Measurements from ENCODE around the gene MAP3K10.
A peak's percentile ranks its signal among the peaks of the same experiment; 100 is the strongest.

MAP3K10 gene

GRCh38 chr19:40233811-40234389, 42.7 kb downstream of the MAP3K10 start:
- DNase-seq, result no peak

- no peak for DNase-seq
These were observed 43.4 kb downstream of the MAP3K10 start for GRCh38 chr19:40234429-40235237.

DNA sequence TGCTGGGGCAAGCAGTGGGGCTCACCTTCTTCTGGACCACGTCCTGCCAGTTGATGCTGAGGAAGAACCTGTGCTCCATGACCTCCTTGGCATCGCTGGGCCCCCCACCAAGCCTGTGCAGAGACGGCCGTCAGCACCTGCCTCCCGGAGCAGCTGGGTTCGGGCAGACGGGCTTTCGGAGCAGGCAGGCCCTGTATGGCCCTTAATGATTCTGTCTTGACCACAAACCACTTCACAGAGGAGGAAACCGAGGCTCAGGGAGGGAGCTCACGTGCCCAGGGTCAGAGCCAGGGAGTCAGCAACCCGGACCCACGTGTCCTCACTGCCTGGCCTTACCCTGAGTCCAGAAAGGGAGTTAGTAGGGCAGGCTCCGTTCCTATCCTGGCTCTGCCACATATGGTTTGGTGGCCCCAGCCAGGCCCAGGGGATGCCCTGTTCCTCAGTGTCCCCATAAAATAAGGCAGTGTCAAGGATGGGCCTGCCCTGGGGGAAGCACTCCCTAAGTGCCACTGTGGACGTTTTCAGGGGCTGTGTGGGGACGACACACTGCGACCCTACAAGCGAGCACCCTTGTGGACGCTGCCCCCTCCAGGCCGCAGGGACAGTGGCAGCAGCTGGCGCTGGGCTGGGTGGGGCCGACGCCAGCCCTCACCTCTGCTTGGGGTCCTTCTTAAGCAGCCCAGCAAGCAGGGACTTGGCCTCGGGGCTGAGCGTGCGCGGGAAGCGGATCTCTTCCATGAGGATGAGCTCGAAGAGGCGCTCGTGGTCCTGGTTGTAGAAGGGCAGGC, 44.2 kb downstream of the MAP3K10 start:
- DNase-seq, result no peak

DNA sequence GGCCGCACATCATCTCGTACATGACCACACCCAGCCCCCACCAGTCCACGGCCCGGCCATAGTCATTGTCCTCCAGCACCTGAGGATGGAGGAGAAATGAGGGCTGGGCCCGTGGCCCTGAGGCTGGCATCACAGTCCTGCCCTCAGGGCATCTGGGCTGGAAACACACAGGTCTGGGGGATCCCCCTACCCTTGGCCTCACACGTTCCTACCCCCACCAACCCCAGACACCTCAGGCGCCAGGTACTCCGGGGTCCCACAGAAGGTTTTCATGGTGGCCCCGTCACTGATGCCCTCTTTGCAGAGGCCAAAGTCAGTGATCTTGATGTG, 44.8 kb downstream of the MAP3K10 start:
- no peak for DNase-seq

DNA sequence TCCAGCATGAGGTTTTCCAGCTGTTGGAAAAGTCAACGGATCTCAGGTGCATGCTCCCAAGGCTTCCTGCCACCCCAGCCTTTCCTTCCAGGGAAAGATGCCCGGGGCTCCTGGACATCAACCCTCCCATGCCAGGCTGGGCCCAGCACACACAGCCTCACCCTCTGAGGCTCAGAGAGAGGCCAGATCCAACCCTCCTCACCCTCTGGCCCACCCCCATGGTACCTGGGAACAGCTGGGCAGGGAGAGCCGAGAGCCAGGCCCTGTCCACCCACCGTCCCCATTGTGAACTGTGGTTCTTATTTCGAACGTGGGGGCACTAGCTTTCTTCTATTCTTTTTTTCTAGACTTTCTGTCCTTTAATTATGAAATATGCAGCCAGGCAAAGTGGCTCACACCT, 45.1 kb downstream of the MAP3K10 start:
- no peak for DNase-seq

GRCh38 chr19:40237791-40238190, 46.6 kb downstream of the MAP3K10 start:
- DNase-seq, result no peak

- no peak for DNase-seq
These were observed 47.5 kb downstream of the MAP3K10 start for GRCh38 chr19:40238775-40239174.

DNA sequence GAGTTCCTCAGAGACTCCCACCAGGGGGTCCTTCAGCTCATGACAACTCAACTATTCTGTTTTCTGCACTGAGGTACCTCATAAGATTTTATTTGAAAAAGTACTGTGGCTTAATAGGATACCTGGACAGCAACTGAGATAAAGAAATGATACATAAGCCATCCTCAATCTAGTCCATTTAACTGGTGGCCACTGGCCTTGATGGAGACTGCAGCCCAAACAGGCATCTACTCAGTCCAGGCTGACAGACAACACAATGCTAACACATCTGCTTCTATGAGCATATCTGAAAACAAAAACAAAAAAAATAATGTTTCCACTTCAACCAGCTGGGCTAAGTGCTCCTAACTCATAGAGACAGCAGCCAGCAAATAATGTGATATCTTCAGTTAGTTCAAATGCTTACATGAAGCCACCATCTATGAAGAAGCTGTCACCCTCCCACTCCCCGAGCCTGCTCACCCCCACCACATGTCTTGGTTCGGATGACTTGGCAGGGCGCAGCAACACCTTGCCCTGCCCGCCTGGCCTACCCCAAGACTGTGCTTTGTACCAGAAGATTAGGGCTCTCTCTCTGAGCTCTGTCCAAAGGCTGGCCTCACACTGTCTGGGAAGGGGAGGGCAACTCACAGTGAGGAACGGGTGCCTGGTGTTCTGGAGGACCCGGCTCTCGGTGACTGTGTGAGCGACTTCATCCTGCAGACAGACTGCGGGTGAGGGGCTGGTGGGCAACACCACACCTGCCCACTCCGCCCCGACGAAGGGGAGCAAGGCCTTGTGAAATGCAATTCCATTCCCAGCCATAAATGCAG, 48.4 kb downstream of the MAP3K10 start:
- DNase-seq, result no peak

- DNase-seq, result no peak
These were observed 49.1 kb downstream of the MAP3K10 start for GRCh38 chr19:40240332-40240731.

GRCh38 chr19:40241125-40241808, 50.0 kb downstream of the MAP3K10 start:
- DNase-seq, result no peak

GRCh38 chr19:40241809-40242384, 50.7 kb downstream of the MAP3K10 start:
- DNase-seq, result no peak

GRCh38 chr19:40242480-40242879, 51.3 kb downstream of the MAP3K10 start:
- no peak for DNase-seq

DNA sequence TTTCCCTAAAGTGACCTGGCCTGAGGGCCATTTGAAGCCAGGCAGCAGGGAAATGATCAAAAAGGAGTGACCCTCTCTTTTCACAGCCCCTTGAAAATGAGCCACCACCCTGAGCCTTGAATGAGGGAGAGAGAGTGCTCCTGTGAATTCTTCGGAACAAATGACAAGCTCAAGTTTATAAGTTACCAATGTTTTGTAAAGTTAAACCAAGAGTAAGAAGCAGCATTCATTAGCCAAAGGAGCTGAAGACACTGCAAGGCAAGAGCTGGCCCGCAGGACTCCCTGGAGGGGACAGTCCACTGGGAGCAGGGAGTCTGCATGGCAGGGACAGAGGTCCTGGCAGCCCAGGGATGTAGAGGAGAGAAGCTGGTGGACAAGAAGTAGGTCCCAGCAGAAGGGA, 52.0 kb downstream of the MAP3K10 start:
- DNase-seq, result no peak

DNA sequence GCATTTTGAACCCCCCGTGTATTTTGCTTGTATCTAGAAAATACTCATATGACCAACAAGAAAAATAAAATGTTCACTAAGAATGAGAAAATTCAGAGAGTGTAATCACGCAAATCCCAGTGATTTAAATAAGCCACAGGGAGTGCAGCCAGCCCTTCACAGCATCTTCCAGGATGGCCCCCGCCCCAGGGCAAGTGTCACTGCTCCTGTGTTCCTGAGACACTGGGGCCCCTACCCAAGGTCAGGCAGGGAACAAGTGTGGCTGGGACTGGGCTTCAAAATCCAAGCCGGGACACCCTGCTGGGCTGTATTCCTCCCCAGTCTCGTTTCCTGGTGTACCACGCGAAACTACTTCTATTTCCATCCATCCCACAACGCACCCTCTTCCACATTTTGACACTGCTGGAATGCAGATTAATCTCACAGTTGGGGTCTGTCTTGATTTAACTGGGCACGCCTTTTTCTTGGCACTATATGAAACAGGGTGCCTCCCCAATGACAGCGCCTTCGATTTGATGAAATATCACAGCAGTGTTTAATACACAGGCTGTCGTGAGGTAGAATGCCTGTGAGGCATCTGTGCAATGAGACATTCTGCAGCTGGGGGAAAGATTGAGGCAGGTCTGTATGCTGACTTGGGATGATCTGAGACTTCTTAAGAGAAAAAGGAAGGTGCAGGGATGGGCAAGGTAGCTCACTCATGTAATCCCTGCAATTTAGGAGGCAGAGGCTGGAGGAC, 53.5 kb downstream of the MAP3K10 start:
- no peak for DNase-seq

GRCh38 chr19:40245506-40246128, 54.4 kb downstream of the MAP3K10 start:
- DNase-seq, result peak; percentile 15 to 46 (median 24)

- no peak for DNase-seq
These were observed 55.3 kb downstream of the MAP3K10 start for GRCh38 chr19:40246292-40247073.

GRCh38 chr19:40247178-40247577, 56.0 kb downstream of the MAP3K10 start:
- DNase-seq, result no peak

DNA sequence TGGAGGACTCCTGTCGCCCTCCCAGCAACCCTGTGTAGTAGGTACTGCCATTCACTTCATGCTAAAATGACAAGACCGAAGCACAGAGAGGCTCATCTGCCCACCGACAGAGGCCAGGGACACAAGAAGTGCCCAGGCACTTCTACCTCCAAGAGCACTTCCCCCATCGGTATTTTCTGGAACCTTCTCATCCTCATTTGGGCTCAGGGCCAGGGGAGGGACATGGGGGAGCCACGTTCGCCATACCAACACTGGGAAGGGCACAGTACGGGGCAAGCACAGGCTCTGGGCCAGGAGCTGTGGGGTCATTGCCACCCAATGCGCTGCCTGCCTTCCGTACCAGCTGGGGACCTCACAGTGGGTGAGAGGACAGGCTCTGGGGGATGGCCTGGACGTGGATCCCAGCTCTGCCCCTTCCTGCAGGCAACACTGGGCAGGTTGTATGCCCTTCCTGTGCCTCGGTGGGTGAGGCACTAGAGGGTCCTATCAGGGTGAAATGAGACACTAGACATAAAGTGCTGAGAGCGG, 56.6 kb downstream of the MAP3K10 start:
- no peak for DNase-seq

DNA sequence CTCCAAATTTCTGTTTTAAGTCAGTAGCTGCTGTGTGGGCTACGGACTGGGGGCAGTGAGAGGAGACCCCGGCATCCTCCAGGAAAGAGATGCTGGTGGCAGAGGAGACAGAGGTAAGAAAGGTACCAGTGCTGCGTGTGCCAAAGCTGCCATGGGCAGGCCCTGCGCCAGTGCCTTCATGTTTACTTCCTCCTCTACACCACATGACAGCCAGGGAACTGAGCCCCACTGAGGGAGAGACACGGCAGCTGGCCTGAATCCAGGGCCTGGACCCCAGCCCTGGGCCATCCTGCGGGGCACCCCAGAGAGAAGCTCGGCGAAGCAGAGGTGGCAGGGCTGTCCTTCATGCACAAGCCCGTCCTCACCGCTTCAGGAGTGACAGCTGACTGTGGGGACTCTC, 58.0 kb downstream of the MAP3K10 start:
- DNase-seq, result no peak

DNA sequence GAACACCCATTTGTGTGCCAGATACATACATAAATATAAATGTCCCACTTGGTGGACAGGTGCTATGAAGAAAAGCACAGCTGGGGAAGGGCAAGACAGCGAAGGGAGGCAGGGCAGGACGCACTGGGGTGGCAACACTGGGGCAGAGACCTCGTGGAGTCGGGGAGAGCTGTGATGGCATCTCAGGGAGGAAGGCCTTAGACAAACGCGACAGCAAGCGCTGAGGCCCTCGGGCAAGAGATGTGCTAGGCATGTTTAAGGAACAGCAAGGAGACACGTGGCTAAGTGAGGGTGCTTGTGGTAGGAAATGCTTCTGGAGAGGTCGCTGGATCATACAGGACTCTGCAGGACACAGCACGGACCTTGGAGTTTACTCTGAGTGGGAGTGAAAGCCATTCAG, 58.6 kb downstream of the MAP3K10 start:
- no peak for DNase-seq
